ENCODE measurements around the gene LST1. TPM values are rescaled to one million over a fixed set of nuclear protein-coding genes. Genes with fewer than 3 reads are reported as not detected.

Gene LST1
- total and polyA plus RNA-seq, 11 donors = 1.6 to 58.0 (median 3.7) TPM; not detected in 1

DNA sequence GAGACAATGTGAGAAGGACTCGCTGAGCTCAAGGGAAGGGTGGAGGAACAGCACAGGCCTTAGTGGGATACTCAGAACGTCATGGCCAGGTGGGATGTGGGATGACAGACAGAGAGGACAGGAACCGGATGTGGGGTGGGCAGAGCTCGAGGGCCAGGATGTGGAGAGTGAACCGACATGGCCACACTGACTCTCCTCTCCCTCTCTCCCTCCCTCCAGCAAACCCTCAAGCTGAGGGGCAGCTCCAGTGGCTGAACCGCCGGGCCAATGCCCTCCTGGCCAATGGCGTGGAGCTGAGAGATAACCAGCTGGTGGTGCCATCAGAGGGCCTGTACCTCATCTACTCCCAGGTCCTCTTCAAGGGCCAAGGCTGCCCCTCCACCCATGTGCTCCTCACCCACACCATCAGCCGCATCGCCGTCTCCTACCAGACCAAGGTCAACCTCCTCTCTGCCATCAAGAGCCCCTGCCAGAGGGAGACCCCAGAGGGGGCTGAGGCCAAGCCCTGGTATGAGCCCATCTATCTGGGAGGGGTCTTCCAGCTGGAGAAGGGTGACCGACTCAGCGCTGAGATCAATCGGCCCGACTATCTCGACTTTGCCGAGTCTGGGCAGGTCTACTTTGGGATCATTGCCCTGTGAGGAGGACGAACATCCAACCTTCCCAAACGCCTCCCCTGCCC is 9.0 kb upstream of the LST1 start:
- peaks cover 0 to 59% (median 13%) of the 10 kb centered on the region in 12 donors for H3K4me1 ChIP-seq
- H3K9me3 ChIP-seq = no peaks in the 10 kb centered on the region
- H3K4me3 ChIP-seq = peak overlapping the region in 6 of 12 donors; percentile 47 to 74 (median 57)
- no peak for TF ChIP-seq POLR2A (IDR thresholded peaks at IDR 0.05)
- TF ChIP-seq CTCF (IDR thresholded peaks at IDR 0.05) = no peak
- DNase-seq = no peak
- ATAC-seq = no peak
- H3K27me3 ChIP-seq = no peaks in the 10 kb centered on the region
- H3K36me3 ChIP-seq = peaks cover 0 to 10% (median 0%) of the 10 kb centered on the region in 9 donors
- 80 to 88% (median 86%) methylated on average over 19 of the region's 19 CpGs for WGBS, 4 donors
- intact Hi-C loops (cut with DNase I) = no loop called here
- H3K27ac ChIP-seq = peak overlapping the region in 1 of 12 donors; percentile 88

- 79 to 86% (median 84%) methylated on average over 3 of the region's 3 CpGs for WGBS, 4 donors
- intact Hi-C loops (cut with DNase I) = no loop called here
- H3K9me3 ChIP-seq = no peaks in the 10 kb centered on the region
- H3K36me3 ChIP-seq = peaks cover 0 to 10% (median 0%) of the 10 kb centered on the region in 9 donors
- TF ChIP-seq POLR2A (IDR thresholded peaks at IDR 0.05) (no peak), CTCF (IDR thresholded peaks at IDR 0.05) (no peak)
- no peak for ATAC-seq
- H3K4me1 ChIP-seq = peaks cover 0 to 65% (median 15%) of the 10 kb centered on the region in 12 donors
- H3K27ac ChIP-seq = peak overlapping the region in 1 of 12 donors; percentile 88
- no peaks in the 10 kb centered on the region for H3K27me3 ChIP-seq
- peak overlapping the region in 2 of 12 donors; percentile 64 to 74 for H3K4me3 ChIP-seq
- no peak for DNase-seq
Measured at GRCh38 chr6:31577579-31577966, 8.5 kb upstream of the LST1 start.

- H3K27ac ChIP-seq = peak overlapping the region in 1 of 12 donors; percentile 42
- WGBS, 4 donors = 70 to 81% (median 75%) methylated on average over 12 of the region's 12 CpGs
- peaks cover 0 to 10% (median 0%) of the 10 kb centered on the region in 9 donors for H3K36me3 ChIP-seq
- H3K4me1 ChIP-seq = peaks cover 0 to 72% (median 16%) of the 10 kb centered on the region in 12 donors
- ATAC-seq (no peak), DNase-seq (no peak)
- intact Hi-C loops (cut with DNase I) = no loop called here
- no peaks in the 10 kb centered on the region for H3K27me3 ChIP-seq
- no peak for TF ChIP-seq CTCF (IDR thresholded peaks at IDR 0.05)
- TF ChIP-seq POLR2A (IDR thresholded peaks at IDR 0.05) = no peak
- no peaks in the 10 kb centered on the region for H3K9me3 ChIP-seq
- peak overlapping the region in 1 of 12 donors; percentile 74 for H3K4me3 ChIP-seq
Measured at GRCh38 chr6:31578184-31579118, 7.6 kb upstream of the LST1 start.

GRCh38 chr6:31579119-31579505 is 7.0 kb upstream of the LST1 start:
- H3K9me3 ChIP-seq = no peaks in the 10 kb centered on the region
- H3K27ac ChIP-seq = peak overlapping the region in 1 of 12 donors; percentile 92
- peaks cover 0 to 78% (median 16%) of the 10 kb centered on the region in 12 donors for H3K4me1 ChIP-seq
- intact Hi-C loops (cut with DNase I) = no loop called here
- ATAC-seq = no peak
- DNase-seq = no peak
- WGBS, 4 donors = 89 to 96% (median 93%) methylated on average over 3 of the region's 3 CpGs
- no peak for TF ChIP-seq CTCF (IDR thresholded peaks at IDR 0.05)
- no peak for TF ChIP-seq POLR2A (IDR thresholded peaks at IDR 0.05)
- no peaks in the 10 kb centered on the region for H3K27me3 ChIP-seq
- H3K4me3 ChIP-seq = no peak overlapping the region
- H3K36me3 ChIP-seq = peaks cover 0 to 10% (median 0%) of the 10 kb centered on the region in 9 donors
